OCI-LY7 (cell line): Measurements from ENCODE around the gene GABRD.

Source experiments
- CTCF ChIP-seq: fragments of 200-600 bp; sonication (generic); conservative IDR thresholded peaks from 2 replicates; pipeline ENCODE4 v1.5.1; 2014; ENCODE audit warnings: mild to moderate bottlenecking, antibody characterized with exemption, low read length, moderate library complexity, mixed read lengths
- EZH2phosphoT487 ChIP-seq: fragments of 200-600 bp; sonication (generic); IDR thresholded peaks from 2 replicates; pipeline ENCODE4 v1.6.1; 2018; ENCODE audit warnings: low read depth, borderline replicate concordance, mild to moderate bottlenecking, mixed run types, antibody characterized with exemption, low read length, moderate library complexity, mixed read lengths

- no peak for TF ChIP-seq CTCF
- no peak for TF ChIP-seq EZH2phosphoT487
These were observed 11.1 kb downstream of the GABRD start for GRCh38 chr1:2030076-2030871.
